ENCODE data around the gene RBM34. TPM values are rescaled to one million over a fixed set of nuclear protein-coding genes. Genes with fewer than 3 reads are reported as not detected.
"Not testable (repeated sequence)": the region's sequence is repeated elsewhere in the genome, so short reads cannot be mapped to it uniquely, and the experiment has no call there.

The RBM34 gene
- total and polyA plus RNA-seq, 5 experiments from 2014 or later: 66.1 to 164 (median 92.1) TPM

DNA sequence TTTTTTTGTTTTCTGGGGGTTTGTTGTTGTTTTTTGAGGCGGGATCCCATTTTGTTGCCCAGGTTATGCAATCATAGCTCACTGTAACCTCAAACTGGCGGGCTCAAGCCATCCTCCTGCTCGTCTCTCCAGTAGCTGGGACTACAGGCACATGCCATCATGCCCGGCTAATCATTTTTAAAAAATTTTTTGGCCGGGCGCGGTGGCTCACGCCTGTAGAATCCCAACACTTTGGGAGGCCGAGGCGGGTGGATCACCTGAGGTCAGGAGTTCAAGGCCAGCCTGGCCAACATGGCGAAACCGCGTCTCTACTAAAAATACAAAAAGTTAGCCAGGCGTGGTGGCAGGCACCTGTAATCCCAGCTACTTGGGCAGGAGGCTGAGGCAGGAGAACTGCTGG is 63.5 kb downstream of the RBM34 start:
- peaks cover 0 to 11% (median 8%) of the 10 kb centered on the region in 5 donors for H3K27me3 Mint-ChIP-seq
- H3K27ac Mint-ChIP-seq, H3K36me3 Mint-ChIP-seq, DNase-seq, ATAC-seq, H3K4me3 Mint-ChIP-seq, H3K9me3 Mint-ChIP-seq, POLR2A ChIA-PET: not testable (repeated sequence)
- H3K4me1 Mint-ChIP-seq: peaks cover 11 to 16% (median 14%) of the 10 kb centered on the region in 4 donors

DNA sequence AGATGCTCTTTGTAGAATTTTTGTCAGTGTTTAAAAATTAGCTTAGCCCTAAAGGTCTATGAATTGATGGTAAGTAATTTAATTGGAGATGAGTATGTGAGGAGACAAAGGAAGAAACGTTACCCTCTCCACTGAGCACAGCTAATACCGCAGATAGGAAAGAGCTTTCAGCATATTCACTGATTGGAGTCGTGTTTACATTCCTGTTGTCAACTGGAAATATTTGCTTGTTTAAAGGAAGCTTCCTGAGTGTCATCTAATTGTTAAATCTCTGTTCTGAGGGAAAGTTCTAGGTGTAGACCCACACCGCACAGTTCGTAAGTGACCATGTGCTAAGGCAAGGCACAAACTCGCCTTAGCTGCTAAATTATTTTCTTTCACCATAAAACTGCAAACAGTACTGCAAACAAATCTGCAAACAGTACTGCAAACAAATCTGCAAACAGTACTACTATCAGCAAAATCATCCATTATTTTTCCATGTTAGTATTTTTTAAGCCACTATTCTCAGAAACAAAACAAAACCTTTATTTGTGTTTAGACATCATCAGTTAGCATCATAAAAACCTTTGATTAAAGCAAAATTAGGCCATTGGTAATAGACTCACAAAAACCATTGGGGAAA is 65.0 kb downstream of the RBM34 start:
- DNase-seq (no peak), ATAC-seq (no peak)
- Mint-ChIP-seq H3K27me3 (peaks cover 0 to 11% (median 6%) of the 10 kb centered on the region in 5 donors), H3K36me3 (no peaks in the 10 kb centered on the region), H3K4me3 (no peak overlapping the region), H3K27ac (no peak overlapping the region), H3K4me1 (peaks cover 5 to 9% (median 7%) of the 10 kb centered on the region in 4 donors), H3K9me3 (no peaks in the 10 kb centered on the region)
- POLR2A ChIA-PET: no interaction called here

DNA sequence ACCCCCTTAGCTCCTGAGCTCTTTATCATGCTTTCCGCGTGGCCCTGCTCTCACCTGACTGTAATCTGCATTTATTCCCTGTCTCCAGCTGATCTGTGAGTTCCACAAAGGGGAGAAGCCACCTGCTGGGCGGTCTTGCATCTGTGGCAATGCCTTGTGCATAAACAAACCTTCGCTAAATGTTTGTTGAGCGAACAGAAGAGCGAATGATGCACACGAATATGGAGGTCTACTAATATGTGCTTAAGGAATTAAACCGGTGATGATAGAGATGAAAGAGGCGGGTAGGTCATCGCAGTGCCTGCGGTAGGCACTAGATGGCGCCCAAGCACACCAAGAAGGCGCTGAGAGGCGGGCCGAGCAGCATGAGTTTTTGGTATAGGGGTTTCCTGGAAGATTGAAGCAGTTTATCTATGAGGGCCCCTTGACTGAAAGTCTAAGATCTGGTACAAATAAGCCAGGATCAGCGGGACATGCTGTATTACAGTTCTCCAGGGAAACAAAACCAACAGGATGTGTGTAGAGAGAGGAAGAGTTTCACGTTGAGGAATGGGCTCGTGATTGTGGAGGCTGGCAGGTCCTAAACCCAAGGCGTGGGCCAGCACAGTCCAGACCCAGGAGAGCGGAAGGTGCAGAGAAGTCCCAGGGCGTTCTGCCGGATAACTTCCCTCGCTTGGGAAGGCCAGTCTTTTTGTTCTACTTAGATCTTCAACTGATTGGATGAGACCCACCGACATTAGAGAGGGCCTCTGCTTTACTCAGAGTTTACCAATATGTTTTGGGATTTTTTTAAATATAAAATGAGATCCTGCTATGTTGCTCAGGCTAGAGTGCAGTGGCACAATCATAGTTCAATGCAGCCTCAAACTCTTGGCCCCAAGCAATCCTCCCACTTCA is 67.1 kb downstream of the RBM34 start:
- ATAC-seq: peak; percentile 98 to 99
- POLR2A ChIA-PET: interaction anchor here (0.6 to 1.6 kb wide), 2 partner anchors 13 to 67 kb away, joined by 3 to 4 read pairs; partner anchors contain the start of gene RBM34
- Mint-ChIP-seq H3K9me3 (no peaks in the 10 kb centered on the region), H3K36me3 (no peaks in the 10 kb centered on the region), H3K27ac (peak overlapping the region in 2 of 10 donors; percentile 57 to 72), H3K4me1 (peaks cover 5 to 9% (median 6%) of the 10 kb centered on the region in 4 donors), H3K27me3 (peaks cover 0 to 11% (median 8%) of the 10 kb centered on the region in 5 donors), H3K4me3 (no peak overlapping the region)
- DNase-seq: peak; percentile 66 to 86 (median 82)

DNA sequence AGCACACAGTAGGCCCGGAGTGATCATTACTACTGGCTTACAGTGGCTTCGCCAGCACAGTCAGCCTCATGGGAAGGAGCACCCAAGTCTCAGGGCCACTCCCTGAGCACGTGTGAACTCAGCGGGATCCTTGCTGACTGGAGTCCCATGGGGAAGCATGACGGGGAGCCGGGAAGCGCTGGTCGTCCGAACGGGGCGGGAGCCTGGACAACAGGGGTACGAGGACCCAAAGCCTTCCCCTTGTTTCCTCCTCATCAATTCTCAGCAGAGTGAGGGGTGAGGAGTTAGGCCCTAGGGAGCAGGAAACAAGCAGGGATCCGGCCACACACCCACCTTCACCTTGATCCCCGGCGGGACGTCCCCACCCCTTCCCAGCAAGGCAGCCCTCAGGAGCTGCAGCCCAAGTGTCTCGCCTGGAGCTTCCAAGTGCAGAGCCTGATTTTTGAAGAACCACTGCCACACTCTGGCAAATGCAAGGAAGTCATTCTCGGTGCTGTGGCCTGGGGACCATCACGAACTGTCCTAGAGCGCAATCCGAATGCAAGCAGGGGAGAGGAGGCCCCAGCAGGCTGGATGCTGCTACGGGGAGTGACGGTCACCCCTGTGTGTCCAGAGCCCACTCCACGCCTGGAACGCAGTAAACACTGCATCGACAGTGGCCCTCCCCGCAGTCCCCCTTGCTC is 67.9 kb downstream of the RBM34 start:
- Mint-ChIP-seq H3K9me3 (no peaks in the 10 kb centered on the region), H3K27ac (no peak overlapping the region), H3K4me1 (peaks cover 5 to 9% (median 6%) of the 10 kb centered on the region in 4 donors), H3K27me3 (peaks cover 0 to 11% (median 8%) of the 10 kb centered on the region in 5 donors), H3K36me3 (no peaks in the 10 kb centered on the region), H3K4me3 (no peak overlapping the region)
- ATAC-seq (peak in 1 of 2 donors; percentile 3), DNase-seq (no peak)
- POLR2A ChIA-PET: interaction anchor here (0.6 to 0.7 kb wide), 2 partner anchors 12 to 212 kb away, joined by 4 to 5 read pairs; no protein-coding TSS in a partner anchor

DNA sequence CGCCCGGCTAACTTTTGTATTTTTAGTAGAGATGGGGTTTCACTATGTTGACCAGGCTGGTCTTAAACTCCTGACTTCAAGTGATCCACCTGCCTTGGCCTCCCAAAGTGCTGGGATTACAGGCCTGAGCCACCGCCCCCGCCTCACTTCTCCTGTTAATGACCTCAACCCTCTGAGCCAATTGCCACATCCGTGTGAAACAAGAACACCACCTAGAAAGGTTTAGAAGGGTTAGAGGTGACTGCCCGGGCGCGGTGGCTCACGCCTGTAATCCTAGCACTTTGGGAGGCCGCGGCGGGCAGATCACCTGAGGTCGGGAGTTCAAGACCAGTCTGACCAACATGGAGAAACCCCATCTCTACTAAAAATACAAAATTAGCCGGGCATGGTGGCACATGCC is 68.6 kb downstream of the RBM34 start:
- not testable (repeated sequence) for ATAC-seq, DNase-seq, H3K4me3 Mint-ChIP-seq, H3K27ac Mint-ChIP-seq, H3K4me1 Mint-ChIP-seq, H3K9me3 Mint-ChIP-seq, H3K36me3 Mint-ChIP-seq
- peaks cover 0 to 11% (median 5%) of the 10 kb centered on the region in 5 donors for H3K27me3 Mint-ChIP-seq
- POLR2A ChIA-PET: interaction anchor here (0.7 kb wide), 1 partner anchor 213 kb away, joined by 5 read pairs; no protein-coding TSS in a partner anchor

DNA sequence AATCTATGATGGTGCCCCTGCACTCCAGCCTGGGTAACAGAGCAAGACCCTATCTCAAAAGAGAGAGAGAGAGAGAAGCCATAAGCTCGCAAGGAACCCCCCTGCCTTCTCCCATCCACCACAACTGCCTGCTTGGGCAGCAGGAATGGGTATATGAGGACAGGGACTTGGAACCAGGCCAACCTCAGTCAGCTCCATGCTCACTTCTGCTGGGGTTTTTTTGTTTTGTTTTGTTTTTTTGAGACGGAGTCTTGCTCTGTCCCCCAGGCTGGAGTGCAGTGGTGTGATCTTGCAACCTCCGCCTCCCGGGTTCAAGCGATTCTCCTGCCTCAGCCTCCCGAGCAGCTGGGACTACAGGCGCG is 69.0 kb downstream of the RBM34 start:
- H3K4me3 Mint-ChIP-seq, H3K4me1 Mint-ChIP-seq, DNase-seq, H3K9me3 Mint-ChIP-seq, H3K36me3 Mint-ChIP-seq, ATAC-seq, H3K27ac Mint-ChIP-seq: not testable (repeated sequence)
- POLR2A ChIA-PET: interaction anchor here (0.7 kb wide), 1 partner anchor 213 kb away, joined by 5 read pairs; no protein-coding TSS in a partner anchor
- peaks cover 0 to 11% (median 5%) of the 10 kb centered on the region in 5 donors for H3K27me3 Mint-ChIP-seq

DNA sequence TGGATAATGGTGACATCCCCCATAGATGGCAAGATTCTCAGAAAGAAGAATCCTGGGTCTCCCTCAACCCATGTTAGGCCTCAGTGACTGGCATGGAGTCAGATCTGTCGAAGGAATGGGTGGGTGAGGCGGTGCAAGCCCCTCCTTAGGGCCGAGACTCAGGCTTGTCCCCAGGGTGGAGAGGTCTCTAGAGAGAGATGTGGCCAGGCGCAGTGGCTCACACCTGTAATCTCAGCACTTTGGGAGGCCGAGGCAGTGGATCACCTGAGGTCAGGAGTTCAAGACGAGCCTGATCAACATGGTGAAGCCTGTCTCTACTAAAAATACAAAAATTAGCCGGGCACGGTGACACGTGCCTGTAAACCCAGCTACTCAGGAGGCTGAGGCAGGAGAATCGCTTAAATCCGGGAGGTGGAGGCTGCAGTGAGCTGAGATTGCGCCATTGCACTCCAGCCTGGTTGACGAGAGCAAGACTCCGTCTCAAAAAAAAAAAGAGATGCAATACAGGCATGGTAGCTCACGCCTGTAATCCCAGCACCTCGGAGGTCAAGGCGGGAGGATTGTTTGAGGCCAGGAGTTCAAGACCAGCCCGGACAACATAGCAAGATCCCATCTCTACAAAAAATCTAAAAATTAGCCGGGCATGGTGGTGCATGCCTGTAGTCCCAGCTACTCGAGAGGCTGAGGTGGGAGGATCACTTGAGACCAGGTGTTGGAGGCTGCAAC is 69.6 kb downstream of the RBM34 start:
- not testable (repeated sequence) for ATAC-seq, H3K27ac Mint-ChIP-seq, H3K4me1 Mint-ChIP-seq, H3K9me3 Mint-ChIP-seq, H3K4me3 Mint-ChIP-seq, H3K36me3 Mint-ChIP-seq, DNase-seq
- POLR2A ChIA-PET: interaction anchor here (0.7 kb wide), 1 partner anchor 401 kb away, joined by 3 read pairs; no protein-coding TSS in a partner anchor
- H3K27me3 Mint-ChIP-seq: peaks cover 0 to 11% (median 5%) of the 10 kb centered on the region in 5 donors

DNA sequence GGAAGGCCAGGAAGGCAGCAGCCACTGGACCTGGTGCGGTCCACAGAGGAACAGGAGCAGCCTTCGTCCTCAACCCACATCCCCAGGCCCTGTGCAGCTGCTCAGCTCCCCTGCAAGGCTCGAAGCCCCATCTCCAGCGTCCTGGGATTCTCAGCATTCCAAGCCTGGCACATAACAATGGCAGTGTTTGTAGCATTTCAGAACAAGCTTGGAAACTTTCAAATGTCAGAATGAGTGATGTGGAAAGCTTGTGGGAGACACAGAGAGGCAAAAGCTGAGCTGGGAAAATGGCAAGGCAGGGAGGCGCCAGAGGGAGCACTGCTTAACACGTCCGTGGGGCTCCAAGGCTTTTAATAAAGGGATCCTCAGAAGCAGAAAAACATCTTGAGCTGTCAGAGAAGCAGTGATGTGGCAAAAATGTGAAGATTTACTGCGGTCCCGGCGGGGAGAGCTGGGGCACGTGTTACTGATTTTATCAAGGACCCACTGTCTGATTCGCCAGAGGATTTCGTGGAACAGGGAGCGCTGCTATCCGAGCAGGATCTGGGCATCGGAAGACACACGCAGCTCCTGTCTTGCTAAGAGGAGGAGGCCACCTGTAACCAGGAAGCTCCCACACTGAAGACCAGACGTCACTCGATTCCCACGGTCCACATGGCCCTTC is 70.5 kb downstream of the RBM34 start:
- POLR2A ChIA-PET: no interaction called here
- no peak for DNase-seq
- peak overlapping the region in 1 of 10 donors; percentile 61 for H3K27ac Mint-ChIP-seq

DNA sequence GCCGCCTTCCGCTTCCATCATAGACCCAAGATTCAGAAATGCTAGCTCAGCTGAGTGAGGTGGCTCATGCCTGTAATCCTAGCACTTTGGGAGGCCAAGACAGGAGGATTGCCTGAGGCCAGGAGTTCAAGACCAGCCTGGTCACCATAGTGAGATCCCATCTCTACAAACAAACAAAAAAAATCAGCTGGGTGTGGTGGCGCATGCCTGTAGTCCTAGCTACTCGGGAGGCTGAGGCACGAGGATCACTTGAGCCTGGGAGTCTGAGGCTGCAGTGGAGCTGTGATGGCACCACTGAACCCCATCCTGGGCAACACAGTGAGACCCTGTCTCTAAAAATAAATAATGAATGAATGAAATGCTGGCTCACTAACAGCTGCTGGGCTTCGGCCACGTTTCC is 72.1 kb downstream of the RBM34 start:
- no peak for DNase-seq
- no peaks in the 10 kb centered on the region for H3K9me3 Mint-ChIP-seq
- H3K36me3 Mint-ChIP-seq: no peaks in the 10 kb centered on the region
- no peak overlapping the region for H3K4me3 Mint-ChIP-seq
- POLR2A ChIA-PET: no interaction called here
- no peak for ATAC-seq
- peaks cover 6 to 8% (median 7%) of the 10 kb centered on the region in 4 donors for H3K4me1 Mint-ChIP-seq
- H3K27ac Mint-ChIP-seq: no peak overlapping the region
- peaks cover 0 to 10% (median 4%) of the 10 kb centered on the region in 5 donors for H3K27me3 Mint-ChIP-seq

More for the DNA sequence above, 70.5 kb downstream of the RBM34 start:
- no peak overlapping the region for H3K4me3 Mint-ChIP-seq
- no peak for ATAC-seq
- peaks cover 0 to 11% (median 5%) of the 10 kb centered on the region in 5 donors for H3K27me3 Mint-ChIP-seq
- H3K9me3 Mint-ChIP-seq: no peaks in the 10 kb centered on the region
- H3K36me3 Mint-ChIP-seq: no peaks in the 10 kb centered on the region
- H3K4me1 Mint-ChIP-seq: peaks cover 5 to 9% (median 7%) of the 10 kb centered on the region in 4 donors

DNA sequence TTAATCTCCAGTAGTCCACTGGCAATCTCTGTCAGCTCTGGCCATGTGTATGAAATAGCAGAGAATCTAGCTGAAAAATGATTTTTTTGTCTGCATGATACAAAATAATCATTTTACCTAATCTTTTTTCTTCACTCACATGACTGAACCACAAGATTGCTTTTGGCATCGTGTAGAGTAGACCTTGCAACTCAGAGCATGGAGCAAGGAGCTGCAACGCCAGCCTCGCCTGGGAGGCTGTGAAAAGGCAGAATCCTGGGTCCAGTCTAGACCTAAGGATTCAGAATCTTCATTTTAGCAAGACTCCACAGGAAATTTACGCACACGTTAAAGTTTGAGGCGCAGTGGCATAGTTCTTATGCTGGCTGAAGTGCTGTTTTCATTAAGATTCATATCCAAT is 72.6 kb downstream of the RBM34 start:
- H3K27ac Mint-ChIP-seq: no peak overlapping the region
- H3K36me3 Mint-ChIP-seq: no peaks in the 10 kb centered on the region
- ATAC-seq (no peak), DNase-seq (no peak)
- peaks cover 0 to 6% (median 2%) of the 10 kb centered on the region in 5 donors for H3K27me3 Mint-ChIP-seq
- POLR2A ChIA-PET: no interaction called here
- no peak overlapping the region for H3K4me3 Mint-ChIP-seq
- no peaks in the 10 kb centered on the region for H3K9me3 Mint-ChIP-seq
- H3K4me1 Mint-ChIP-seq: peaks cover 7 to 9% (median 7%) of the 10 kb centered on the region in 4 donors

DNA sequence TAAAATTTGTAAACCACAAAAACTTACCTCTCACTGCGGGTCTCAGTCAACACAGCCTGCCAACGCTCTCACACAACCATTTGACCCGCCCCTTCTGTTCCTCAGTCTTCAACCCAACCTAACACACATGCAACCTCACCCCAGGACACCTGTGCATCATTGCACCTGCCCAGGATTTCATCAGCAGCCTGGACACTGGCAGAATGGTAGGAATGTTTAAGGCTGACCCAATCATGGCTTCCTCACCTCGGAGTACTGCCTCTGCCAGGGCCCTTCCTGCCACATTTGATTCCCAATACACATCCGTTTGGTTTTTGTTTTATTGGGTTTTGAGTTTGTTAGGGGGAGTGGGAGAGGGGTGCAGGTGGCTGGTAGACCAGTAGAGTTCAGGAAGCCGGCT is 73.1 kb downstream of the RBM34 start:
- H3K4me1 Mint-ChIP-seq: peaks cover 11 to 14% (median 12%) of the 10 kb centered on the region in 4 donors
- POLR2A ChIA-PET: no interaction called here
- no peak for ATAC-seq
- H3K36me3 Mint-ChIP-seq: no peaks in the 10 kb centered on the region
- H3K27ac Mint-ChIP-seq: no peak overlapping the region
- DNase-seq: no peak
- H3K4me3 Mint-ChIP-seq: no peak overlapping the region
- peaks cover 0 to 6% (median 0%) of the 10 kb centered on the region in 5 donors for H3K27me3 Mint-ChIP-seq
- H3K9me3 Mint-ChIP-seq: no peaks in the 10 kb centered on the region
